Central memory CD4-positive, alpha-beta T cell (primary cell): ENCODE measurements around the gene IGSF23.
"Not testable (repeated sequence)": the region's sequence is repeated elsewhere in the genome, so short reads cannot be mapped to it uniquely, and the experiment has no call there.

Experiments
- DNase-seq: peaks from one replicate; pipeline ENCODE4 v3.0.0; 2022

Gene IGSF23

DNA sequence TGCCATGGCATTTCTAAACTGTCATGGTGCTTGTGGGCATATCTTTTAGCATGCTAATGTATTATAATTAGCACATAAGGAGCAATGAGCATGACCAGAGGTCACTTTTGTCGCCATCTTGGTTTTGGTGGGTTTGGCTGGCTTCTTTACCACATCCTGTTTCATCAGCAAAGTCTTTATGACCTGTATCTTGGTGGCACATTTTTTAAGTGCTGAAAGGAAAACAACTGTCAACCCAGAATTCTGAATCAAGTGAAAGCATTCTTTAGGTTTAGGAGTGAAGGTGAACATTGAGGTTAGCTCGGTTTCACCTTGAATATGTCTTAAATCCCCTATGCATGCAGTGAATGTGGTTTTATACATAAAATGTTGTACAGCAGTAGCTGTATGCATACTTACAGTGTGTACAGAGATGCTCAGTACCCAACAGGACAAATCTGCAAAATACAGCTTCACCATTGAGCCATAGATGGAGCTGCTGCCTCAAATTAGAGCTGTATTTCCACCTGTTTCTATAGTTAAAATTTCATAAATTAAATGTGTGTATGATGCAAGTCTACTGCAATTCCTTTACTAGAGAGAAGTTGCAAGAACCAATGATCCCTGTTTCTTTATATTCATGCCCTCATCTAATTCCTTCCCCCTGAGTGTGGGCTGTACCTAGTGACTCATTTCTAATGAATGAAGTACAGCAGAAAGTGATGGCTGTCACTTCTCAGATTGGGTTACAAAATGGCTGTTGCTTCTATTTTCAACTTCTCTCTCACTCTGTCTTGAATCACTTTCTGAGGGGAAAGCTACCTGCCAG lies 25.2 kb upstream of the IGSF23 start:
- DNase-seq = no peak

DNA sequence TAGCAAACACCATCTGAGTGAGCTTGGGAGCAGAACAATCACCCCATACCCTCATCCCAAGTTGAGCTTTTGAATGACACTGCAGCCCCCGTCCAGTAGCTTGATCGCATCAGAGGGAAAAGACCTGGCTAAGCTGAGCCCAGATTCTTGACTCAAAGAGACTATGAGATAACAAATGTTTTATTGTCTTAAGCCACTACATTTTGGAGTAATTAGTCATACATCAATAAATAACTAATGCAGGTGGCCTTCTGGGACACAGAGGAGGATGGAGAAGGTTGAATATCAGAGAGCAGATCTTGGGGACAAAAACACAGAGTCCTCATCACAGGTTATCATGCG lies 24.6 kb upstream of the IGSF23 start:
- no peak for DNase-seq

DNA sequence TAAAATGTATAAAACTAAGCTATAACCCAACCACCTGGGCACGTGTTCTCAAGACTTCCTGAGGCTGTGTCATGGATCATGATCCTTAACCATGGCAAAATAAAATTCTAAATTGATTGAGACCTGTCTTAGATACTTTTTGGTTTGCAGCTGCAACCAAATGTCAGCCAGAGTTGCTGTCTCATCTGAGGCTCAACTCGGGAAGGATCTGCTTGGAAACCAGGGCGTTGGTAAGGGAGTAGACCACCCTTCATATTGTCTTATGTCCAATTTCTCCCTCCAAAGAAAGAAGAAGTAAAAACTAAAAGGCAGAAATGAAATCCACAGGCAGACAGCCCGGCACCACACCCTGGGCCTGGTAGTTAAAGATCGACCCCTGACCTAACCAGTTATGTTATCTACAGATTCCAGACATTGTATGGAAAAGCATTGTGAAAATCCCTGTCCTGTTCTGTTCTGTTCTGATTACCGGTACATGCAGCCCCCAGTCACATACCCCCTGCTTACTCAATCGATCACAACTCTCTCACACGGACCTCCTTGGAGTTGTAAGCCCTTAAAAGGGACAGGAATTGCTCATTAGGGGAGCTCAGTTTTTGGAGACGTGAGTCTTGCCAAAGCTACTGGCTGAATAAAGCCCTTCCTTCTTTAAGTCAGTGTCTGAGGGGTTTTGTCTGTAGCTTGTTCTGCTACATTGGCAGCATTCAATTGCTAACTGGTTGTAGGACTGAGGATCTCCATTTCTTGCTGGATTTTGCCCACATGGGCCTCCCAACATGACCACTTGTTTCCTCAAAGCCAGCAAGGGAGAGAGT lies 22.9 kb upstream of the IGSF23 start:
- no peak for DNase-seq

DNA sequence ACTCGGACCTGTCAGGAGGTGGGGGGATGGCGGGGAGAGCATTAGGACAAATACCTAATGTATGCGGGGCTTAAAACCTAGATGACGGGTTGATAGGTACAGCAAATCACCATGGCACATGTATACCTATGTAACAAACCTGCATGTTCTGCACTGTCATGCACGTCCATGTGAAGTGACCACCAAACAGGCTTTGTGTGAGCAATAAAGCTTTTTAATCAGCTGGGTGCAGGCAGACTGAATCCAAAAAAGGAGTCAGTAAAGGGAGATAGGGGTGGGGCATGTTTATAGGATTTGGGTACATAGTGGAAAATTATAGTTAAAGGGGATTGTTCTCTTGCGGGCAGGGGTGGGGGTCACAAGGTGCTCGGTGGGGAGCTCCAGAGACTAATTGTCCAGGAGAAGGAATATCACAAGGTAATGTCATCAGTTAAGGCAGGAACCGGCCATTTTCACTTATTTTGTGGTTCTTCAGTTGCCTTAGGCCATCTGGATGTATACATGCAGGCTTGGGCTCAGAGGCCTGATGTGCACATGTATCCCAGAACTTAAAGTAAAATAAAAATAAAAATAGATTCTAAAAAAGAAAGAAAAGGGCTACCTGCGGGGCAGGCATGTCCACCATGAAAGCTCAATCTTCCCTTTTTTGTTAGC lies 21.9 kb upstream of the IGSF23 start:
- not testable (repeated sequence) for DNase-seq

DNA sequence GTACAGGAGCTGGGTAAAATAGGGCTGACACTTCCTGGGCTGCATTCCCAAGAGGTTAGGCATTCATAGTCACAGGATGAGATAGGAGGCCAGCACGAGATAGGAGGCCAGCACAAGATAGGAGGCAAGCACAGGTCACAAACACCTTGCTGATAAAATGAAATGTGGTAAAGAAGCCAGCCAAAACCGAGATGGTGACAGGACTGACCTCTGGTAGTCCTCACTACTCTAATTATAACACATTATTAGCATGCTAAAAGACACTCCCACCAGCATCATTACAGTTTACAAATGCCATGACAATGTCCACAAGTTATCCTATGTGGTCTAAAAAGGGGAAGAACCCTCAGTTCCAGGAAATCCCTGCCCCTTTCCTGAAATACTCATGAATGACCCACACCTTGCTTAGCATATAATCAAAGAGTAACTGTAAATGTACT lies 20.9 kb upstream of the IGSF23 start:
- no peak for DNase-seq

DNA sequence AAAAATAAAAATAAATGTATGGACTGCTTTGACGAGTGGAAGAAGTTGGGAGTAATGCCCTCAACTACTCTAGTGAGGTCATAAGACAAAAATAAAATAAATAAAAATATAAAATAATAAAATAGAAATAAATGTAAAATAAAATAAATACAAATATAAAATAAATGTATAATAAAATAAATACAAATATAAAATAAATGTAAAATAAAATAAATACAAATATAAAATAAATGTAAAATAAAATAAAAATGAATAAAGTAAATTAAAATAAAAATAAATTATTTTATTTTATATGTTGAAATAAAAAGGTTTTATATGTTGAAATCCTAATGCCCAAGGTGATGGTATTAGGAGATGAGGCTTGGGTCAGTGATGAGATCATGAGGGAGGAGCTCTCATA lies 20.1 kb upstream of the IGSF23 start:
- DNase-seq = no peak

DNA sequence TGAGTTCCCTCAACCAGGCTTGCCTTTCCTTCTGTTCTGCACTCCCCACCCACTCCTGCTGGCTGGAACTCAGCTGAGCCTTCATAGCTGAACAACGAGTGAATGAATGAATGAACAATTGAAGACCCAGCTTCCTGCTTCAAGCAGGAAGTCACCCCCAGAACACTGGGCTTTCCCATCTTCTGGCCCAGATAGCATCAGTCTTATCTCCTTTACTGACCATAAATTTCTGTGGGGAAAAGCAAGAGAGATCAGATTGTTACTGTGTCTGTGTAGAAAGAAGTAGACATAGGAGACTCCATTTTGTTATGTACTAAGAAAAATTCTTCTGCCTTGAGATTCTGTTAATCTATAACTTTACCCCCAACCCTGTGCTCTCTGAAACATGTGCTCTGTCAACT lies 19.5 kb upstream of the IGSF23 start:
- DNase-seq = not testable (repeated sequence)

DNA sequence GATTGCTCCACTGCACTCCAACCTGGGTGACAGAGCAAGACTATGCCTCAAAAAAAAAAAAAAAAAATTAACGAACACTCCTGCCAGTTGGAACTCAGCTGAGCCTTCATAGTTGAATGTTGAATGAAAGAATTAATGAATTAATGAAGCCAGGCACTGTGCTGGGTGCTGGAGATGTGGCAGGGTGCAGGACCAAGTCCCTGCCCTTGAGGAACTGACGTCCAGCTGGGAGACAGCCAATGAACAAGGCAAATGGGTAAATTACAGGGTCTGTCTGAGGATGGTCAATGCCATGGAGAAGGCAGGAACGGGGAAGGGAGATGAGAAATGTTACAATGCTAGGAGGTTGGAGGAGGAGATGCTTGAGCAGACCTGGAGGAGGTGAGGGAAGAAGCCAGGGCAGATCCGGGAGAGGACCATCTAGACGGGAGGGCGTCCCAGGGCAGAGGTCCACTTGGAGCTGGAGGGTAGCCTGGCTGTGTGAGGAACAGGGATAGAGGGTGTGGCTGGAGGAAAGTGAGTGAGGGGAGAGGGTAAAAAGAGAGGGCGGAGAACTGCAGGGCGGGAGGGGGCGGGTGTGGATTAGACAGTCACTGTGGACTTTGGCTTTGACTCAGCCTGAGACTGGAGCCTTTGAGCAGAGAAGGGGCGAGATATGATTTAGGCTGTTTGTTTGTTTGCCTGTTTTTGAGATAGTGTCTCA lies 16.8 kb upstream of the IGSF23 start:
- no peak for DNase-seq

DNA sequence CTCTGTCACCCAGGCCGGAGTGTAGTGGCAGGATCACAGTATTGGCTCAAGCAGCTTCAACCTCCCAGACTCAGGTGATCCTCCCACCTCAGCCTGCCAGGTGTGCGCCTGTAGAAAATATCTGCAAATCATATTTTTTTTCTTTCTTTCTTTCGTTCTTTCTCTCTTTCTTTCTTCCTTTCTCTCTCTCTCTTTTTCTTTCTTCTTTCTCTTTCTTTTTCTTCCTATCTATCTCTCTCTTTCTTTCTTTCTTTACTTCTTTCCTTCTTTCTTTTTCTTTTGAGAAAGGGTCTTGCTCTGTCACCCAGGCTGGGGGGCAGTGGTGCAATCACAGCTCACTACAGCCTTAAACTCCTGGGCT lies 16.3 kb upstream of the IGSF23 start:
- no peak for DNase-seq

DNA sequence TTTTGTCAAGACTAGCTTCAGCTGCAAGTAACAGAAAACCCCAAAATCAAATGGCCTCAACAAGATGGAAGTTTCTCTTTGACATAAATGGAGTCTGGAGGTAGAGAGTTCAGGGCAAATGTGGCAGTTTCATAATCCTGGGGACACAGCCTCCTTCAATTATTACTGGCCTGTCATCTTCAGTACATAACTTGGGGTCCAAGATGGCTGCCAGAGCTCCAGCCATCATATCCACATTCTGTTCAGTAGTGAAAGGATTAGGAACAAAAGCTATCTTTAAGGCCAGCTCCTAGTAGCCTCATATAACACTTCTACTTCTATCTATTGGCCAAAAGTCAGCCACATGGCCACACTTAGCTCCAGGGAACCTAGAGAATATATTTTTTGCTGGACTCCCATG lies 15.0 kb upstream of the IGSF23 start:
- no peak for DNase-seq

DNA sequence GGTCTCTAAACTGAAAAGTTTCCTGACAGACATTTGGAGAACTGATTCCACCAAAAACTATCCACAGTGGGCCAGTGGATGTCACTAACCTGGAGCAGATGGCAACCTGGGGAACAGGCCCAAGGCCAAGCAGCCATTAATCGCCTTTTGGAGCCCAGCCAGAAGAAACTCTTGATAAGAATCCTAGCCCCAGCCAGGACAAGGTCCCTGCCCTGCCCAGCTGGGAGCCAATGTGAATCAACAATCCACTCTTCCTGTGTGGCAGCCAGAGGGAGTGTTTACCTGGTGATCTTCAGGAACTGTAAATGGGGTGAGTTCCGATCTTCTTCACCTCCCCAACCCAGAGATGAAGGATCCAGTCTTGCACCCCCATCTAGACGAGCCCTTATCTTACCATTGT lies 14.5 kb upstream of the IGSF23 start:
- no peak for DNase-seq

DNA sequence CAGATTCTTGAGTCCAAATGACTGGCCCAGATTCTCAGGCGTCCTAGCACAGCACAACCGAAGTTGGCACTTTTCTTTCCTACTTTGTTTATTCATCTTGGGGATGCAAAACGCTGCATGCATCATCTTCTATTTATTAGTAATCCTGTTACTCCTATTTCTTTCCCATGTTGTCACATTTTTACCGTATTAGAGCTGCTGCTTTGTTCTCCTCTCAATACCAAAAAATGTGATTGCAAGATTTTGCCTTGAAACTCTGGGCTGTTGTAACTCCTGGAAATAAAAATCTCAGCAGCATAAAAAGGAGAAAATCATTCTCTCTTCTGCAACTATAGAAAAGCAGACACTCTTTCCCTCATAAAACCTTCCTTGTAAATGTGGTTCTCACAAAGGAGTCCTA lies 12.9 kb upstream of the IGSF23 start:
- DNase-seq = no peak

DNA sequence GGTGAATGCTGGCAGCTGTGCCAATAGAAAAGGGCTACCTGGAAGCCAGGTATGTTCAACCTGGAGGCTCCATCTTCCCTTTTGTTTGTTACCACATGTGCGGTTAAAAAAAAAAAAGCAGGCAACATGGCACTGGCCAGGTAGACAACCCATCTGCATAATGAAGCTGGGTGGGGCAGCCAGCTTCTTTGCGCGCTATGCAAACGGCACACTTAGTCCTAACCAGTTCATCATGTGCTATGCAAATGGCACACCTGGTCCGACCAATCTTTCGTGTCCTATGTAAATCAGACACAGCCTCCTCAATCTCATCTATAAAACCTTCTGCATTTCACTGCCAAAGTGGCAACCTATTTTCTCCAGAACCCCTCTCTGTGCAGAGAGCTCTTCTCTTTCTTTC lies 11.3 kb upstream of the IGSF23 start:
- no peak for DNase-seq

DNA sequence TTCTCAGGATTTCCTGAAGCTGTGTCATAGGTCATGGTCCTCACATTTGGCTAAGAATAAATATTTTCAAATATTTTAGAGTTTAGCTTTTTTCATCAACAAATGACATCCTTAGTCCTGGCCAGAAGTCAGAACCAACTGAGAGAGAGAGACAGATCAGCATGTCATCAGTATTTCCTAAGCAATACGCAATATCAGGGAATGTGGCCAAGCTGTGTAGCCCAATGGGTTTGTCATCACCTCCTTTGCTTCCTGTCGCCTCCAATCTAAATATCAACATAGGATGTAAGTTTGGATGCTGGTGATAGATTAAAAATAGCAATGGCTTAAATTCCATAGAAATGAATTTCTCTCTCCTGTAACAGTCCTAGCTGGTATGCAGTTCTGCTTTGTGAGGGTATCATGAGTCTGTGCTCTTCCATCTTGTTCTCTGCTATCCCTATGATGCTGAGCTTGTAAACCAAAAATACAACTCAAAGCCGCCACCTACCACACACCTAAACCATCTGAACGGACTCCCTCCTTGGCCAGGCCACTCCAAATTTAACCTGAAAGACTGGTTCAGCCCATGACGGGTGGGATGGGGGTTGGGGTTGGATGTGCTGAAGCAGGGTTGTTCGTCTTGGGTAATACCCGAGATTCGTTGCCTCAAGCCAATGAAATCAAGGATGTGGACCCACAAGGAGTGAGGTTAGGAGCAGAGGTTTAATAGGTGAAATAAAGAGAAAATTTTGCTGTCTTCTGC lies 10.0 kb upstream of the IGSF23 start:
- DNase-seq = no peak

DNA sequence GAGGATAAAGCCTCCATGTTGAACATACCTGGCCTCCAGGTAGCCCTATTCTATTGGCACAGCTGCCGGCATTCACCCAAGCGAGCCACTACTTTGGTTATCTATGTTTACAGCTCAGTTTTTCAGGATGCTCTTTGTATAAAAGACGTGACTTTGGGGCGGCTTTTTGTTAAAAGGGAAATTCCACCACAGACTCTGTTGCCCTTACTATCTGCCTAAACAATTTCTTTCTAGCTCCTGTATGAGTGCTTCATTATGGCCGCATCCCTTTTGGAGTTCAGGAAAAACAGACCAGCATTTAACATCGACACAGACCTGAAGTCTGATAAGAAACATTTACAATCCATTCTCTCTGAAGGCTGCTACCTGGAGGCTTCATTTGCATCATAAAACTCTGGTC lies 9.1 kb upstream of the IGSF23 start:
- DNase-seq = no peak

DNA sequence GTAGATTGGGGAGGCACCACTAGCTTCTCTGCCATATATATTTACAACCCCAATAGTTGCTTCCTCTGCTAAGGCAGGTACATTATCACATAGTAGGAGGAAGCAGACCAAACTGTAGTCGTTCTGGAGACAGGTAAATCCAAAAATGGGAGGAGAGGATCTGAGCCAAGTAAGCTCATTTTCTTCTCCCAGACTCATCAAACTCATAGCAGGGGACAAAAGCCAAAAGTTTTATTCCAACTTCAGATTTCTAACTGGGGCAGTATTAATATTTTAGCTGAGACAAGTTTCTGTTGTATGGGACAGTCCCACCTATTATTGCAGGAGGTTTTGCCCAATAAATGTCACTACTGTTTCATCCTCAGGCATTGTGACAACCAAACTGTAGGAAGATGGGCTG lies 7.8 kb upstream of the IGSF23 start:
- DNase-seq = no peak

DNA sequence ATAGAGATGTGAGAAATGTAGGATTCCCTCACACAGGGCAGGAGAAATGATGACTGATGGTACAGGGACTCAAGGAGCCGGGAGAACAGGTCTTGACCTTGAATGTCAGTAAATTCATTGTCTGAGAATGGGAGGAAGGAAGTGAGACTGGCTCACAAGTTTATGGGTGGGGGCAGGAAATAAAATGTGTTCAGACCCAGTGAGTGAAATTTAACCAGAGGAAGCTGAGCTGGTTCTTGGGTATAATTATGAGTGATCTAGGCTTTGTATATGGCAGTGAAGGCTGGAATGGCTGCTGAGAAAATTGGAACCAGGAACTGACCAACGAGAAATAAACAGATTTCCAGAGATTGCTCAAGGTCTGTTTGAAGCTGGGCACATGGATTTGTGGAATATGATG lies 6.3 kb upstream of the IGSF23 start:
- DNase-seq = no peak

DNA sequence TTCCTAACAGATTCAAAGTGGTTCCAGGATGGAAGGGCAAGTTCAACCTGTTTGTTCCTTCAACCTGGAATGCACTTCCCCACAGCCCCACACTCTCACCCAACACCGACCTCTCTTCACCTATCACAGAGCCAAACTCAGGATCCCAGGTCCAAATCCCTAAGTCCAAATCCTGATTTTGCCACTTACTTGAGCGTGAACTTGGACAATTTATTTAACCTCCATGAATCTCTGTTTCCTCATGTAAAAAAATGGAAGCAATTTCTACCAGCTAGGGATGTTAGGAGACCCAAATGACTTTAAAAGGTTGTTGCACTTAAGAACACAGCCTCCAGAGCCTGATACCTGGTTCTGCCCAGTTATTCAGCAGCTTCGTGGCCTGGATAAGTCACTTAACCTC lies 5.4 kb upstream of the IGSF23 start:
- DNase-seq = no peak

DNA sequence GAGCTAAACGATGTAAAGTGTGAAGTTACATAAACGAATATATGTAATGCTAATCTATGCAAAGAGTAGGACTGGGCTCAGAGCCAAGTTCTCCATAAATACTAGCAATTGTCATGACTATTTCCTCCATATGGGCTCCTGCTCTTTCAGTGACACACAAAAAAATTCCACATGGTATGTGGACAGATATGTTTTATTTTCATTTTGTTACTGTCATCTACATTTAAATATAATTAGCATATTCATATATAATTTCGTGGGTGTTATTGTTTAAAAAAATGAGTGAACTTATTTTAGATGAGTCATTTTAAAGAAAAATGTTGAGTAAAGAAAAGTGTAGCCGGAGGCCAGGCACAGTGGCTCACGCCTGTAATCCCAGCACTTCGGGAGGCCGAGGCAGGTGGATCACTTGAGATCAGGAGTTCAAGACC lies 5.0 kb upstream of the IGSF23 start:
- DNase-seq = no peak

DNA sequence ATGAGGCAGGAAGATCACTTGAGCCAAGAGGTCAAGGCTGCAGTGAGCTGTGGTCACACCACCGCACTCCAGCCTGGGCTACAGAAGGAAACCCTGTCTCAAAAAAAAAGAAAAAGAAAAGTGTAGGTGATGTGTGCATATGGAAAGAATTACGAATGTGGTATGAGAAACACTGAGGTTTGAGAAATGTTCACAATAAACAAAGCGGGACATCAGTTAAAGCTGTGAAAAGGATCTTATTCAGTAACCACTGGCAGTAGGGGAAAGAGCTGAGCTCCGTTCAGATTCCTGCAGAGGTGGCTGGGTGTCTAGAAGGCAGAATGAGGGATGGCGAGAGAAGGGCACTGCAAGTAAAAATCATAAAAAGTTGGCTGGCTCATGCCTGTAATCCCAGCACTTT lies 4.1 kb upstream of the IGSF23 start:
- no peak for DNase-seq

DNA sequence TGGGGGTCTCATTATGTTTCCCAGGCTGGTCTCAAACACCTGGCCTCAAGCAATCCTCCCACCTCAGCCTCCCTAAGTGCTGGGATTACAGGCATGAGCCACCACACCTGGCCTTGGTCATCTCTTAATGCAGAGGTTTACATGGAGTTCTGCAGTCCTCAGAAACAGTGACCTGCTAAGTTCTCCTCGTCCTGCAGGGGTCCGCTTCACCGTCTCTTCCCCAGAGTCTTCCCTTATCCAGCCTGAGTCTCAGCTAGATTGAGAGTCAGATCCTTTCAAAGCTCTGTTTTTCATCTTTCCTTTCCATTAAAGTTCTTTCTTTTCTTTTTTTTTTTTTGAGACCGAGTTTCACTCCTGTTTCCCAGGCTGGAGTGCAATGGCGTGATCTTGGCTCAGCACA lies 2.9 kb upstream of the IGSF23 start:
- not testable (repeated sequence) for DNase-seq

DNA sequence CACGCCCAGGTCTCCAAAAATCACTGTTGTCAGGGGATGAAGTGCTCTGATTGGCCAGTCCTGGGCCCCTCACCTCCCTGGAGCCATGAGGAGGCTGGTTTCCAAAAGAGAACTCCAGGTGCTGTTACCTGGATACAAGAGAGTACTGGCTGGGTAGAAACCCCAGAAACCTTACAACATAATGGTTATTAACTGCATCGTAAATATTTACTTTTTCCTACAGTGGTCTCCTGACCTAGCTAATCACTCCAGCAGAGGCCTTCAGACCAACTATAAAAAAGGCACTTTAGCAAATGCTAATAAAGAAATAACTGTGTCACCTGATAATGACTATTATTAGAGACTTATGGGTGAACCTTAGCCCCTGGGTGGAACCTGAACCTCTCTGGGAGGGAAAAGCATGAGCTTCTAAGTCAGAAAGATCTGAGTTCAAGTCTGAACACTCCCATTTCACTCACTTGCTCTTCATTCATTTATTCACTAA lies 1.5 kb upstream of the IGSF23 start:
- no peak for DNase-seq
